ENCODE results near the gene ZFYVE26. TPM values are rescaled to one million over a fixed set of nuclear protein-coding genes. Genes with fewer than 3 reads are reported as not detected.
A peak's percentile ranks its signal among the peaks of the same experiment; 100 is the strongest.
"Not testable (repeated sequence)": the region's sequence is repeated elsewhere in the genome, so short reads cannot be mapped to it uniquely, and the experiment has no call there.

Gene ZFYVE26
- polyA plus RNA-seq (ENCODE audit: insufficient read length): 12.8 TPM

DNA sequence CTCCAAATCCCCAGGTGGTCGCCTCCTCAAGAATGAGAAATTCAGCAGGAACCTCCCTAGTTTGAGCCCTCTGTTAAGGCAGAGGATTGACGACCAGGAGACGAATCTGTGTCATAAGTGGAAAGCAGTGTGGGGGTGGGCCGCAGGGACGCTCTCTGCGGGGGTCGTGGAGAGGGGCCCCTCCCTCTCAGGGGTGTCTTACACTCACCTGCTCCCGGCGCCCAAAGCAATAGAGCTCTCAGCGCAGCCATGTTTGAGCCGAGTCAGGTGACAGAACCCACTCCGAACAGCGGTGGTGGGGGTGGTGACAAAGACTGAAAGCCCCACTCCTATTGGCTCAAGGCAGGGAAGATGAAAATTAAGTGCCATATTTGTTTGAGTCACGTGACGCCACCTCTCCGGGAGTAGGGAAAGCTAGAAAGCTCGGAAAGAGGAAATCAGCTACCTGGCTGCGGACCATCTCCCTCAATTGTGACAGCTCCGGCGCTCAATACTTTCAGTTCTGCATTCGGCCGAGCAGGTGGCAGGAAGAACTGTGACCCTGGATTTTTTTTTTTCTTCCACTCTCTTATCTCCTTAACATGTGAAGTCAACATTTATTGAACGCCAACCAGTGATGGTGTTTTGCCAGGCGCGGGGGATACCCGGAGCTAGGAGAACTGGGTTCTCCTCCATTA, at the start of gene ZFYVE26:
Gene ZFYVE26 (minus strand): TSS at position 265 of the 677 bp plus-strand sequence. CDS start 627 bp downstream, outside the sequence.
- peak; percentile 94 for DNase-seq (ENCODE audit: low read depth)

DNA sequence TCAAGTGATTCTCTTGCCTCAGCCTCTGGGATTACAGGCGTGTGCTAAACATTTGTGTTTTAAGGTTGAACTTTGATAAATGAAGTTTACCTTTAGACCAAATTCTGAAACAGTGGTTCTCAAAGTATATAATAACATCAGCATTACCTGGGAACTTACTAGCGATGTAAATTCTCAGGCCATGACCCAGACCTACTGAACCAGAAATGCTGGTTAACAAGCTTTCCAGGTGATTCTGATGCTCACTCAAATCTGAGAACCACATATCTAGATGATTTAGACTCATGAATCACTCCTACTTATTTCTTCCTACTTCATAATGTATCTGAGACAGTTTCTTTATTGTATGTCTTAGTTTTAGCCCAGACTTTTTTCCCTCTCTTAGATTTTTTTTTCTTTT, 46.8 kb upstream of the ZFYVE26 start:
- DNase-seq (ENCODE audit: low read depth): no peak

GRCh38 chr14:67859169-67859749, 42.9 kb upstream of the ZFYVE26 start:
- DNase-seq (ENCODE audit: low read depth): no peak

DNA sequence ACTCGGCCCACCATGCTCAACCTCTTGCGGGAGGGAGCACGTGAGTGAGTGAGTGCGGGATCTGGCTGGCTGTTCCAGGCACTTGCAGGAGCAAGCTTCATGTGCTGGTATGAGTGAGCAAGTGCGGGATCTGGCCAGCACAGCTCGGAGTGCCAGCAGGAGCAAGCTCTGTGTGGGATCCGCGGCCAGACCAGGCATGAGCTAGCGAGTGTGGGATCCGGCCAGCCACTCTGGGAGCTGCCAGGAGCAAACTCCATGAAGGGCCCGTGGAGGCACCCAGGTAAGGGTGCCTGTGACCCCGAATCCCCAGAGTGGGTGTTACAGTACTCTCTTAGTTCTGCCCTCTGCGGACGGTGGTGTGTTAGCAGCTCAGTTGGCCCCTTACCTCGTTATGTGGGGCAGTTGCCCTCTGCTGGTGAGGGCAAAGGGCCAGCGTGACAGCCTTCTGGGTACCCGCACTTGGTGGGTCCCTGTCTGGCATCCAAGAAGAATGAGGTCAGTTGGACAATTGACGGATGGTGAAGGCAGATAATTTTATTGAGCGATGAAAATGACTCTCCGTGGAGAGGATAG, 41.5 kb upstream of the ZFYVE26 start:
- no peak for DNase-seq (ENCODE audit: low read depth)

DNA sequence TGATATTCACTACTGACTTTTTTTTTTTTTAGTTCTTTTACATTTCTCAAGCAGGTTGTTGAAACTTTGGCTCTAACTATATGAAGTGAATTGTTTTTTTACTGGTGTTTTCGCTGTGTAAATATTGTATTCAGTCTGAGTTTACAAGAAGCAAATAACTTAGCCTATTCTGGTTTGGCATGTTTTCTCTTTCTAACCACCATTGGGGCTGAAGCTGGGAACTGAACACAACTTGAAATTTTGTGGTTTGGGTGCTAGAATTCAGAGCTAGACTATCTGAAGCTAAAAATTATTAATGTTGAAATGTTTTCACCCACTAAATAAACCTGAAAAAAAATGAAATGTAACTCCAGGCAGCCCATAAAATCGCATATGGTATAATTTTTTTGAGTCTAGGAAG, 40.4 kb upstream of the ZFYVE26 start:
- no peak for DNase-seq (ENCODE audit: low read depth)

- DNase-seq (ENCODE audit: low read depth): no peak
Observed at GRCh38 chr14:67853715-67854114, 37.3 kb upstream of the ZFYVE26 start.

GRCh38 chr14:67852926-67853604, 36.7 kb upstream of the ZFYVE26 start:
- DNase-seq (ENCODE audit: low read depth): no peak

GRCh38 chr14:67851785-67852410, 35.5 kb upstream of the ZFYVE26 start:
- DNase-seq (ENCODE audit: low read depth): no peak

- no peak for DNase-seq (ENCODE audit: low read depth)
Observed at GRCh38 chr14:67850066-67850830, 33.9 kb upstream of the ZFYVE26 start.

DNA sequence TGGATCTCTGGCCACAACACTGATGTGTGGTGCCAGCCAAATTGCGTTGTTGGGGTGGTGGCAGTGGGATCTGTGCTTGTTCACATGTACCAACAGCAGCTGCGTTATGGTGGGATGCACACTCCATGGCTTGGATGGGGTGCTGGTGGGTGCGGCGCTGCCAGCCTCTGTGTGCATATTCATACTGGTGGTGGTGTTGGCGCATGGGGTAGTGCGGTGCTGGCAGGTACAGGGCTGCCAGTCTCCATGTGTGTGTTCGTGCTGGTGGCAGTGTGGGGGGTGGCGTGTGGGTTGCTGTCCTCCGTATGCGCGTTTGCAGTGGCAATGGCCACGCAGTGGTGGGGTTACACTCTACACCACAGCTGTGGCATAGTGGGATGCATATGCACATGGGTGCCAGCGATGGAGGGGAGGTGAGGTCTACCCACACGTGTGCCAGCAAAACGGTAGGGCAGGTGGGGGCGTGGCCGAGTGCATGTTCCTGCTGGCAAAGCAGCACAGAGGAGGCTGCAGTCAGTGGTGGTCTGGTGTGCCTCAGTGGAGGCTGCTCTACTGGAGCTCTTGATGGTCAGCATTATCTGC, 29.7 kb upstream of the ZFYVE26 start:
- no peak for DNase-seq (ENCODE audit: low read depth)

DNA sequence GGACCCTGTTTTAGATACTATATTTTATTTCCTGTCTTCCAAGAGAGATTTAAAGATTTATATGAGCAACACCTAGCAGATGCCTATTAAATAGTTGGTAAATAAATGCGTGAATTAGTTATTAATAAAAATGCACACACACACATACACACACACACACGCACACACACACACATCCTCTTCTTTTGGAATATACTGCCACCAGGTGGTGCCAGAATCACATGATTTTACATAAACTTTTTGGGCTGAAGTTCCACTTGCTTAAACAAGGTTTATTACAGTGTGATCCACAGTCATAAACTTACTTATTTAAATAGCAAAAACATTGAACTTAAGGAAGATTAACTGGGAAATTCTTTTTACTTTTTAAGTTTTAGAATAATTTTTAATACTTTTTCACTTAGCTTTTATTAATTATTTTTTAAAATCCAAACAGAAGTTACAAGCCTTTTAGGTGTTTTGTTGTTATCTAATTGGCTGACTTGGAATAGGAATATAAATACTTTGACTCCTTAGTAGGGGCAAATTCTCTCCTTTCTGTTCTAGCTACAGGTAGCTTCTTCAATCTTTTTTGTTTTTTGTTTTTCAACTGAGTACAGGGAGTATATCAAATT, 20.7 kb upstream of the ZFYVE26 start:
- peak; percentile 55 for DNase-seq (ENCODE audit: low read depth)

GRCh38 chr14:67835596-67835995, 19.2 kb upstream of the ZFYVE26 start:
- no peak for DNase-seq (ENCODE audit: low read depth)

GRCh38 chr14:67833403-67833802, 17.0 kb upstream of the ZFYVE26 start:
- no peak for DNase-seq (ENCODE audit: low read depth)

DNA sequence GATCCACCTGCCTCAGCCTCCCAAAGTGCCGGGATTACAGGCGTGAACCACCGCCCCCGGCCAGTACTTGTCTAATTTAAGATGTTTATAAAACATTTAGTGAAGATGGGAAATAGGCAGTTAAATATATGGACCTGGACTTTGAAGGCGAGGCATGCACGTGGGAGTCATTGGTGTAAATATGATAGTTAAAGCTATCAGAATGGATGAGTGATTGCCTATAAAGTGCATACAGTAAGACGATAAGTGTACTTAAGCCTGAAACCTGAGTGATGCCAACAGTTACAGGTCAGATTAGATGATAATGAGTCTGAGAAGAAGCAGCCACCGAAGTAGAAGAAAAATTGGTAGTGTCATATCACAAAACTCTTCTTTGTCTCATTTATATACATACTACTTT, 14.7 kb upstream of the ZFYVE26 start:
- no peak for DNase-seq (ENCODE audit: low read depth)

DNA sequence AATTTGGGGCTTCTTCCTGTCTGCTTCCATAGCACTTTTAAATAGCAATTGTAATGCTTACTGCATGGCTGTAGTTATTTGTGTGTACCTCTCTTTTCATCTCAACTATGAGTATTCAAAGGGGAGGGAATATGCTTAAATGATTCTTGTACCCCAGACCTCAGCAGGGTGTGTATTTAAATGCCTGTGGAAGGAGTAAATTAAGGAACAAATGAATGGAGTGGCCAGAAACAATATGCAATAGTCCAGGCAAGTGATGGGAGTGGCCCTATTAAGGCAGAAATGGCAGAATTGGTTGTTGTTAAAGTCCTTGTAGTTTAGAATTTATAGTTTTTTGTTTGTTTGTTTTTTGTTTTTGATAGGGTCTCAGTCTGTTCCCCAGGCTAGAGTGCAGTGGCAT, 4.7 kb upstream of the ZFYVE26 start:
- no peak for DNase-seq (ENCODE audit: low read depth)

DNA sequence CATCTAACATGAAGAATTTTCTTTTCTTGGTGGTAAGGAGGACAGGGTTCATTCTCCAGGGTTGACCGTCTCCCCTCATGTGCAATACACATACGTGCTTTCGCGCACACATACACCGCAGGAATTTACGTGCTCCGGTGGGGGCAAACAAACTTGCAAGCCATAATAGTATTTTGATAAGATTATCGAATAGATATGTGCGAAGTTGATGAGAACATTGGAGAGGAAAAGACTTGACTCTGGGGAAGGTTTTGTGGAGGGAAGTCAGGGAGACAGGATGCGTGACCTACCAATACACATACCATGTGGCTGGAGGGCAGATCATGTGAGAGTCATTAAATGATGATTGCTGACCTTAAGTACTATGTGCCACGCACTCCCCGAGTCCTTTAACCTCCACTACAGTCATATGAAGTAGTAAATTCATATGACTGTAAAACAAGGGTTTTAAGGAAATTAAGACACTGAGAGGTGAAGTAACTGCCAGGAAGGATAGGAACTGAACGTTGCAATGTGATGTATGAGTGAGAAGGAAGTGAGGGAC, 4.1 kb upstream of the ZFYVE26 start:
- DNase-seq (ENCODE audit: low read depth): no peak

- peak; percentile 80 for DNase-seq (ENCODE audit: low read depth)
Observed at GRCh38 chr14:67819563-67820421, 3.4 kb upstream of the ZFYVE26 start, which contains the start of gene RAD51B. Gene RAD51B, plus strand, starts transcription at chr14:67819779.

DNA sequence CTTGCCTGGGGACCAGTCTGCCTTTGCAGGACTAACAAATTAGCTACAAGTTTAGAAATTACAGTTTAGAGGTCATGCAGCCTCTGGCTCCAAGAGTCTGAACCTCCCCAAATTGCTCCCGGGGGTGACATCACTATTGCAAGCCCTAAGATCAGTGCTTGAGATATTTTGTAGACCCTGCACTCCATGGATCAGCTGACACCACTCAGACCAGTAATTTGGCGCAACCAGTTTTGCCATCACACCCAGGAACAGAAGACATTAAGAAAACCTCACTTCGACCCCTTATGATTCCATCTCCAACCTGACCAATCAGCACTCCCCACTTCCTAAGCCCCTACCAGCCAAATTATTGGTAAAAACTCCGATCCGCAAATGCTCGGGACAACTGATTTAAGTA, 2.1 kb upstream of the ZFYVE26 start:
- DNase-seq (ENCODE audit: low read depth): not testable (repeated sequence)

DNA sequence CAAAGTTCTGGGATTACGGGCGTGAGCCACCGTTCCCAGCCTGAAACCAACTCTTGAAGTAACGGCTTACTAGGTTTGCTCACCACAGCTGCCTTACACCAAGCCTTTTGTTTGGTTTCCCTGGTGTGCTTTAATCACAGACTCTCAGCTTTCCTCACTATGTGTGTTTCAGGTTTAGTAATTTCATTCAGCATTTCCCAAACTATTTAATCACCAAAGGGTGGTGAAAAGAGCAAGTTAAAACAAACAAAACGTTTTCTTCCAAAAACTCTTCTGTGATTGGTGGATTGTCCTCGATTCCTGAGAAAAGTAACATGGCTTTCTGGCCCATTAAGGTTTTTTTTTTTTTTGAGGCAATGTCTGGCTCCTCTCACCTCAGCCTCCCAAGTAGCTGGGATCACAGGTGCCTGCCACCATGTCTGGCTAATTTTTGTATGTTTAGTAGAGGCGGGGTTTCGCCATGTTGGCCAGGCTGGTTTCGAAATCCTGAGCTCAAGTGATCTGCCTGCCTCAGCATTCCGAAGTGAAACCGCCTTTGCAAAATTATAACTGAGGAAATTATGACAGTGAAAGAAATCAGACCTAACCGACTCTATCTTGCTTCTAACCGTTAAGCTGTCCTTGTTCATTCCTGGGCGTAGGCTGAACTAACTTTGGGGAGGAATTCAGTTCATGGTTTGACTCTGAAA, 1.5 kb upstream of the ZFYVE26 start:
- DNase-seq (ENCODE audit: low read depth): no peak
